ENCODE data around the gene SERPINB6. TPM values are rescaled to one million over a fixed set of nuclear protein-coding genes. Genes with fewer than 3 reads are reported as not detected.
A peak's percentile ranks its signal among the peaks of the same experiment; 100 is the strongest.
"Not testable (repeated sequence)": the region's sequence is repeated elsewhere in the genome, so short reads cannot be mapped to it uniquely, and the experiment has no call there.

SERPINB6 gene
- total RNA-seq, 2 experiments from 2014 or later, result 9.1 to 14.3 TPM

GRCh38 chr6:2982426-2983117 lies 11.2 kb upstream of the SERPINB6 start:
- no peaks in the 10 kb centered on the region for H3K36me3 Mint-ChIP-seq (ENCODE audit: low read depth)
- no peak overlapping the region for H3K4me3 Mint-ChIP-seq
- no peak overlapping the region for H3K27ac Mint-ChIP-seq
- ChIA-PET POLR2A (no interaction called here), CTCF (interaction anchor here (1.0 kb wide), 1 partner anchor 215 kb away, joined by 3 read pairs; no protein-coding TSS in a partner anchor)
- no peaks in the 10 kb centered on the region for H3K9me3 Mint-ChIP-seq
- peaks cover 18% of the 10 kb centered on the region for H3K27me3 Mint-ChIP-seq
- no peak for DNase-seq
- peaks cover 8% of the 10 kb centered on the region for H3K4me1 Mint-ChIP-seq

GRCh38 chr6:2980465-2980855 lies 9.1 kb upstream of the SERPINB6 start:
- Mint-ChIP-seq H3K36me3 (ENCODE audit: low read depth) (no peaks in the 10 kb centered on the region), H3K4me3 (no peak overlapping the region), H3K27me3 (peaks cover 18% of the 10 kb centered on the region), H3K4me1 (peaks cover 9% of the 10 kb centered on the region), H3K9me3 (no peaks in the 10 kb centered on the region), H3K27ac (no peak overlapping the region)
- ChIA-PET POLR2A (interaction anchor here (0.7 kb wide), 1 partner anchor 51 kb away, joined by 6 read pairs; no protein-coding TSS in a partner anchor), CTCF (interaction anchor here (0.5 to 1.7 kb wide), 6 partner anchors 9 to 373 kb away, joined by 3 to 5 read pairs (median 3); no protein-coding TSS in a partner anchor)
- DNase-seq, result no peak

- no peaks in the 10 kb centered on the region for H3K9me3 Mint-ChIP-seq
- no peak overlapping the region for H3K4me3 Mint-ChIP-seq
- H3K36me3 Mint-ChIP-seq (ENCODE audit: low read depth), result no peaks in the 10 kb centered on the region
- no peak overlapping the region for H3K27ac Mint-ChIP-seq
- no peak for DNase-seq
- ChIA-PET POLR2A (no interaction called here), CTCF (interaction anchor here (0.5 to 1.7 kb wide), 4 partner anchors 9 to 372 kb away, joined by 3 to 5 read pairs (median 3); no protein-coding TSS in a partner anchor)
- peaks cover 9% of the 10 kb centered on the region for H3K4me1 Mint-ChIP-seq
- H3K27me3 Mint-ChIP-seq, result peaks cover 18% of the 10 kb centered on the region
These were observed 8.6 kb upstream of the SERPINB6 start for GRCh38 chr6:2979819-2980464.

- no peaks in the 10 kb centered on the region for H3K9me3 Mint-ChIP-seq
- ChIA-PET POLR2A (no interaction called here), CTCF (interaction anchor here (1.4 to 6.4 kb wide), 2 partner anchors 9 to 23 kb away, joined by 3 to 52 read pairs; no protein-coding TSS in a partner anchor)
- H3K36me3 Mint-ChIP-seq (ENCODE audit: low read depth), result no peaks in the 10 kb centered on the region
- H3K4me3 Mint-ChIP-seq, result no peak overlapping the region
- DNase-seq, result no peak
- peaks cover 18% of the 10 kb centered on the region for H3K27me3 Mint-ChIP-seq
- H3K27ac Mint-ChIP-seq, result no peak overlapping the region
- H3K4me1 Mint-ChIP-seq, result peaks cover 9% of the 10 kb centered on the region
These were observed 7.6 kb upstream of the SERPINB6 start for GRCh38 chr6:2978923-2979322.

- Mint-ChIP-seq H3K27ac (no peak overlapping the region), H3K4me3 (no peak overlapping the region), H3K9me3 (peaks cover 2% of the 10 kb centered on the region), H3K36me3 (ENCODE audit: low read depth) (peaks cover 4% of the 10 kb centered on the region), H3K27me3 (peaks cover 16% of the 10 kb centered on the region), H3K4me1 (peaks cover 11% of the 10 kb centered on the region)
- DNase-seq, result no peak
- ChIA-PET POLR2A (no interaction called here), CTCF (interaction anchor here (0.9 to 6.4 kb wide), 4 partner anchors 10 to 102 kb away, joined by 3 to 52 read pairs (median 3); no protein-coding TSS in a partner anchor)
These were observed 6.6 kb upstream of the SERPINB6 start for GRCh38 chr6:2977799-2978590.

- H3K27me3 Mint-ChIP-seq, result peaks cover 20% of the 10 kb centered on the region
- H3K4me1 Mint-ChIP-seq, result peaks cover 18% of the 10 kb centered on the region
- DNase-seq, result no peak
- no peak overlapping the region for H3K4me3 Mint-ChIP-seq
- H3K36me3 Mint-ChIP-seq (ENCODE audit: low read depth), result peaks cover 4% of the 10 kb centered on the region
- POLR2A ChIA-PET, result no interaction called here
- CTCF ChIA-PET, result interaction anchor here (0.9 to 6.4 kb wide), 3 partner anchors 11 to 102 kb away, joined by 3 to 52 read pairs (median 3); no protein-coding TSS in a partner anchor
- H3K27ac Mint-ChIP-seq, result no peak overlapping the region
- peaks cover 2% of the 10 kb centered on the region for H3K9me3 Mint-ChIP-seq
These were observed 5.9 kb upstream of the SERPINB6 start for GRCh38 chr6:2977290-2977689.

GRCh38 chr6:2976571-2977085 lies 5.3 kb upstream of the SERPINB6 start:
- DNase-seq, result no peak

GRCh38 chr6:2976060-2976459 lies 4.7 kb upstream of the SERPINB6 start:
- no peak for DNase-seq
- ChIA-PET CTCF (interaction anchor here (0.6 to 6.4 kb wide), 5 partner anchors 12 to 263 kb away, joined by 3 to 52 read pairs (median 3); no protein-coding TSS in a partner anchor), POLR2A (interaction anchor here (0.6 kb wide), 1 partner anchor 47 kb away, joined by 5 read pairs; no protein-coding TSS in a partner anchor)
- Mint-ChIP-seq H3K4me3 (no peak overlapping the region), H3K4me1 (peaks cover 25% of the 10 kb centered on the region), H3K27ac (peak overlapping the region; percentile 76), H3K27me3 (peaks cover 19% of the 10 kb centered on the region), H3K9me3 (peaks cover 2% of the 10 kb centered on the region), H3K36me3 (ENCODE audit: low read depth) (peaks cover 7% of the 10 kb centered on the region)

More at GRCh38 chr6:2976571-2977085, 5.3 kb upstream of the SERPINB6 start:
- H3K36me3 Mint-ChIP-seq (ENCODE audit: low read depth), result peaks cover 7% of the 10 kb centered on the region
- ChIA-PET CTCF (interaction anchor here (1.4 to 6.4 kb wide), 4 partner anchors 12 to 87 kb away, joined by 3 to 52 read pairs (median 4); no protein-coding TSS in a partner anchor), POLR2A (no interaction called here)
- peak overlapping the region; percentile 76 for H3K27ac Mint-ChIP-seq
- peak overlapping the region; percentile 8 for H3K4me3 Mint-ChIP-seq
- peaks cover 24% of the 10 kb centered on the region for H3K4me1 Mint-ChIP-seq
- peaks cover 2% of the 10 kb centered on the region for H3K9me3 Mint-ChIP-seq
- peaks cover 23% of the 10 kb centered on the region for H3K27me3 Mint-ChIP-seq

GRCh38 chr6:2973676-2974075 lies 2.3 kb upstream of the SERPINB6 start:
- Mint-ChIP-seq H3K4me1 (peaks cover 36% of the 10 kb centered on the region), H3K9me3 (peaks cover 2% of the 10 kb centered on the region), H3K27ac (no peak overlapping the region), H3K4me3 (no peak overlapping the region), H3K36me3 (ENCODE audit: low read depth) (peaks cover 7% of the 10 kb centered on the region), H3K27me3 (peaks cover 31% of the 10 kb centered on the region)
- POLR2A ChIA-PET, result no interaction called here
- no peak for DNase-seq
- CTCF ChIA-PET, result interaction anchor here (6.4 kb wide), 1 partner anchor 15 kb away, joined by 52 read pairs; no protein-coding TSS in a partner anchor

GRCh38 chr6:2973180-2973579 lies 1.8 kb upstream of the SERPINB6 start:
- POLR2A ChIA-PET; H3K27ac Mint-ChIP-seq; H3K4me3 Mint-ChIP-seq; DNase-seq; H3K36me3 Mint-ChIP-seq (ENCODE audit: low read depth); H3K9me3 Mint-ChIP-seq: not testable (repeated sequence)
- peaks cover 36% of the 10 kb centered on the region for H3K4me1 Mint-ChIP-seq
- peaks cover 35% of the 10 kb centered on the region for H3K27me3 Mint-ChIP-seq
- CTCF ChIA-PET, result interaction anchor here (6.4 kb wide), 1 partner anchor 15 kb away, joined by 52 read pairs; no protein-coding TSS in a partner anchor

- H3K36me3 Mint-ChIP-seq (ENCODE audit: low read depth); H3K27ac Mint-ChIP-seq; DNase-seq; POLR2A ChIA-PET; H3K9me3 Mint-ChIP-seq: not testable (repeated sequence)
- CTCF ChIA-PET, result interaction anchor here (0.7 to 1.6 kb wide), 2 partner anchors 18 to 20 kb away, joined by 3 to 4 read pairs; no protein-coding TSS in a partner anchor
- H3K4me1 Mint-ChIP-seq, result peaks cover 36% of the 10 kb centered on the region
- H3K27me3 Mint-ChIP-seq, result peaks cover 38% of the 10 kb centered on the region
- H3K4me3 Mint-ChIP-seq, result peak overlapping the region; percentile 76
These were observed 1.3 kb upstream of the SERPINB6 start for GRCh38 chr6:2972685-2973084.

GRCh38 chr6:2972219-2972487 lies 786 bp upstream of the SERPINB6 start:
- H3K9me3 Mint-ChIP-seq; POLR2A ChIA-PET; H3K36me3 Mint-ChIP-seq (ENCODE audit: low read depth); DNase-seq: not testable (repeated sequence)
- CTCF ChIA-PET, result interaction anchor here (0.7 to 1.6 kb wide), 4 partner anchors 16 to 20 kb away, joined by 3 to 5 read pairs (median 4); no protein-coding TSS in a partner anchor
- H3K4me1 Mint-ChIP-seq, result peaks cover 36% of the 10 kb centered on the region
- H3K27ac Mint-ChIP-seq, result peak overlapping the region; percentile 83
- H3K27me3 Mint-ChIP-seq, result peaks cover 38% of the 10 kb centered on the region
- H3K4me3 Mint-ChIP-seq, result peak overlapping the region; percentile 76
